ENCODE data around the gene BCLAF1. TPM values are rescaled to one million over a fixed set of nuclear protein-coding genes. Genes with fewer than 3 reads are reported as not detected.
A peak's percentile ranks its signal among the peaks of the same experiment; 100 is the strongest.

The BCLAF1 gene
- total and polyA plus RNA-seq, 9 donors = 41.0 to 184 (median 161) TPM

DNA sequence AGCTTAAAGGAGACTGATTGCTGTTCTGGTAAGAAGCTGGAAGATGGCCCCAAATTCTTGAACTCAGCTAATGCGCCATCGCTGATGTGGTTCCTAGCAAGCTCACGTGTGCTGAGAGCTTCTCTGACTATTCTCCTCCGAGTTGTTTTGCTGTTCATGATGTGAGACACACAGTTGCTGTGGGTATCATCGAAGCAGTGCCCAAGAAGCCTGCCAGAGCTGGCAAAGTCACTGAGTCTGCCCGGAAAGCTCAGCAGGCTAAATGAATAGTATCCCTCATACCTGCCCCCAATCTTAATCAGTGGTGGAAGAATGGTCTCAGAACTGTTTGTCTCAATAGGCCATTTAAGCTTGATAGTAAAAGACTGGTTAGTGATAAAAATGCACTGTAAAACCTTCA lies 28.3 kb upstream of the BCLAF1 start:
- Histone ChIP-seq H3K4me1 (ENCODE audit: insufficient read depth) (no peaks in the 10 kb centered on the region), H3K4me3 (no peak overlapping the region), H3K27ac (no peak overlapping the region), H3K36me3 (no peaks in the 10 kb centered on the region), H3K9me3 (no peaks in the 10 kb centered on the region), H3K27me3 (no peaks in the 10 kb centered on the region)
- WGBS, 3 donors = 69 to 73% (median 70%) methylated on average over 6 of the region's 6 CpGs
- intact Hi-C loops (cut with DNase I) = loop anchor here in 1 of 4 donors (5.0 kb wide), 1 partner anchor 781 kb away; no protein-coding TSS in a partner anchor
- TF ChIP-seq EP300 (IDR thresholded peaks at IDR 0.05) = no peak
- no peak for TF ChIP-seq CTCF (IDR thresholded peaks at IDR 0.05)
- no peak for TF ChIP-seq POLR2A (IDR thresholded peaks at IDR 0.05)
- DNase-seq = no peak

DNA sequence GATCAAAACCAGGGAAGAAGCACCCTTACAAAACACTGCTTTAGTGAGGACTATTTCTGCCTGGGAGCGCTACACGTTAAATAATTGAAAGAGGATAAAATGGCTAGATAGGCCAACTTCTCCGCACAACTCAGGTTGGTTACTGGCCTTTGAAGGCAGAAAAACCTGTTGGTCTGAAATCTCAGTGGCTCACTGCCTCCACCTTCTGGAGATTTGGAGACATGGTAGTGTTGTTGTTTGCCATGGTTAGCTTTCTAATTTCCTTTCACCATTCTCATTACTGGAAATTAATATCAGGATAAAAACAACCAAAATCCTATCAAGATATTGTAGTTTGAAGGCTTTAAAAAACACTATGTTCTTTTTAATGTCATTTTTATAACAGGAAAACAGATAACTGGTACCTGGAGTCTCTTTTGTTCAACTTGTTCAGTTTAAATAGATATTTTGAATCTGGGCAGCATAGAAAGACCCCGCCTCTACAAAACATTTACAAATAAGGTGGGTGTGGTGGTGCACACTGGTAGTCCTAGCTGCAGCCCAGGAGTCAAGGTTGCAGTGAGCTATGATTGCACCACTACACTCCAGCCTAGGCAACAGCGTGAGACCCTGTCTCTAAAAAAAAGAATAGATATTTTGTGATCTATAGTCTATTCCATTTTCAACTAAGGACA lies 27.5 kb upstream of the BCLAF1 start:
- 40 to 45% (median 43%) methylated on average over 5 of the region's 5 CpGs for WGBS, 3 donors
- TF ChIP-seq EP300 (IDR thresholded peaks at IDR 0.05) (no peak), POLR2A (IDR thresholded peaks at IDR 0.05) (no peak), CTCF (IDR thresholded peaks at IDR 0.05) (peak; percentile 52 to 71 (median 59))
- no peaks in the 10 kb centered on the region for H3K36me3 ChIP-seq
- H3K4me3 ChIP-seq = no peak overlapping the region
- H3K9me3 ChIP-seq = no peaks in the 10 kb centered on the region
- peak in 4 of 5 donors; percentile 34 to 63 (median 46) for DNase-seq
- intact Hi-C loops (cut with DNase I) = loop anchor here in 1 of 4 donors (5.0 kb wide), 1 partner anchor 780 kb away; no protein-coding TSS in a partner anchor
- no peaks in the 10 kb centered on the region for H3K27me3 ChIP-seq
- H3K4me1 ChIP-seq (ENCODE audit: insufficient read depth) = no peaks in the 10 kb centered on the region
- no peak overlapping the region for H3K27ac ChIP-seq

- intact Hi-C loops (cut with DNase I) = loop anchor here in 1 of 4 donors (5.0 kb wide), 1 partner anchor 778 kb away; no protein-coding TSS in a partner anchor
- H3K27me3 ChIP-seq = no peaks in the 10 kb centered on the region
- 84 to 92% (median 86%) methylated on average over 4 of the region's 4 CpGs for WGBS, 3 donors
- TF ChIP-seq EP300 (IDR thresholded peaks at IDR 0.05) = no peak
- TF ChIP-seq CTCF (IDR thresholded peaks at IDR 0.05) = no peak
- no peak for TF ChIP-seq POLR2A (IDR thresholded peaks at IDR 0.05)
- no peaks in the 10 kb centered on the region for H3K36me3 ChIP-seq
- H3K27ac ChIP-seq = no peak overlapping the region
- no peaks in the 10 kb centered on the region for H3K9me3 ChIP-seq
- H3K4me1 ChIP-seq (ENCODE audit: insufficient read depth) = no peaks in the 10 kb centered on the region
- no peak overlapping the region for H3K4me3 ChIP-seq
- DNase-seq = no peak
Observed at GRCh38 chr6:136315594-136315993, 25.9 kb upstream of the BCLAF1 start.

- 95 to 97% (median 96%) methylated on average over 3 of the region's 3 CpGs for WGBS, 3 donors
- no peaks in the 10 kb centered on the region for H3K4me1 ChIP-seq (ENCODE audit: insufficient read depth)
- H3K9me3 ChIP-seq = no peaks in the 10 kb centered on the region
- no peak overlapping the region for H3K4me3 ChIP-seq
- TF ChIP-seq POLR2A (IDR thresholded peaks at IDR 0.05) (no peak), EP300 (IDR thresholded peaks at IDR 0.05) (no peak)
- H3K36me3 ChIP-seq = no peaks in the 10 kb centered on the region
- no peaks in the 10 kb centered on the region for H3K27me3 ChIP-seq
- DNase-seq = no peak
- no peak overlapping the region for H3K27ac ChIP-seq
- intact Hi-C loops (cut with DNase I) = no loop called here
Observed at GRCh38 chr6:136312975-136313374, 23.3 kb upstream of the BCLAF1 start.

DNA sequence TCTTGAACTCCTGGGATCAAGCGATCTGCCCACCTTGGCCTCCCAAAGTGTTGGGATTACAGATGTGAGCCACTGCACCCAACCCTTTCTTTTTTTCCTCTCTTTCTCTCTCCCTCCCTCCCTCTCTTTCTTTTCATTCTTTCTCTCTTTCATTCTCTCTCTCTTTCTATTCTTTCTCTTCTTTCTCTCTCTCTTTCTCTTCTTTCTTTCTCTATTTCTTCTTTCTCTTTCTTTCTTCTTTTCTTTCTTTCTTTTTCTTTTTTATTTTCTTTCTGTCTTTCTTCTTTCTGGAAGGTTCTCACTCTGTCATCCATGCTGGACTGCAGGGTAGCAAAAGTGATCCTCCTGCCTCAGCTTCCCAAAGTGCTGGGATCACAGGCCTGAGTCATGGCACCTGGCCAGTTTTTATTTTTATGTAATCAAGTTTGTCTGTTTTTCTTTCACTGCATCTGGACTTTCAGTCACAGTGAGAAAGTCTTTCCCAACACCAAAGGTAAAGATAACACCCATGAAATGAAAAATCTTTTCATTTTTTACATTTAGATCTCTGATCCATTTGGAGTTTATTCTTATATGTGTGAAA lies 20.2 kb upstream of the BCLAF1 start:
- no peak for DNase-seq
- 90 to 100% (median 95%) methylated on average over 1 of the region's 1 CpG for WGBS, 3 donors
- no peak overlapping the region for H3K4me3 ChIP-seq
- H3K36me3 ChIP-seq = no peaks in the 10 kb centered on the region
- H3K9me3 ChIP-seq = no peaks in the 10 kb centered on the region
- TF ChIP-seq POLR2A (IDR thresholded peaks at IDR 0.05) = no peak
- TF ChIP-seq CTCF (IDR thresholded peaks at IDR 0.05) = no peak
- TF ChIP-seq EP300 (IDR thresholded peaks at IDR 0.05) = no peak
- H3K27ac ChIP-seq = no peak overlapping the region
- intact Hi-C loops (cut with DNase I) = no loop called here
- no peaks in the 10 kb centered on the region for H3K27me3 ChIP-seq
- no peaks in the 10 kb centered on the region for H3K4me1 ChIP-seq (ENCODE audit: insufficient read depth)

Data from ovary (tissue), 9 donors.